ENCODE data around the gene GALR3. TPM values are rescaled to one million over a fixed set of nuclear protein-coding genes. Genes with fewer than 3 reads are reported as not detected.

GALR3 gene
- total and polyA plus RNA-seq, 10 donors, result not detected

- H3K36me3 ChIP-seq, result peaks cover 0 to 39% (median 17%) of the 10 kb centered on the region in 6 donors
- peaks cover 0 to 52% (median 16%) of the 10 kb centered on the region in 6 donors for H3K4me1 ChIP-seq
- intact Hi-C loops (cut with DNase I; ENCODE audit: low total_unique reads), result no loop called here
- no peak for DNase-seq
- no peaks in the 10 kb centered on the region for H3K27me3 ChIP-seq (replicated peaks in 1 of 7)
- H3K27ac ChIP-seq, result no peak overlapping the region
- 47 to 70% (median 64%) methylated on average over 11 of the region's 11 CpGs for WGBS, 5 donors
- H3K4me3 ChIP-seq, result no peak overlapping the region
- TF ChIP-seq POLR2A (IDR thresholded peaks at IDR 0.05), result no peak
- TF ChIP-seq POLR2AphosphoS5 (IDR thresholded peaks at IDR 0.05), result peak in 2 of 3 donors; percentile 7 to 48
- no peaks in the 10 kb centered on the region for H3K9me3 ChIP-seq
These were observed 46.0 kb upstream of the GALR3 start for GRCh38 chr22:37777122-37777687.

- peaks cover 0 to 26% (median 6%) of the 10 kb centered on the region in 6 donors for H3K36me3 ChIP-seq
- DNase-seq, result no peak
- intact Hi-C loops (cut with DNase I; ENCODE audit: low total_unique reads), result no loop called here
- H3K4me1 ChIP-seq, result peaks cover 0 to 44% (median 16%) of the 10 kb centered on the region in 6 donors
- 82 to 92% (median 89%) methylated on average over 10 of the region's 10 CpGs for WGBS, 5 donors
- H3K27ac ChIP-seq, result no peak overlapping the region
- TF ChIP-seq CTCF (IDR thresholded peaks at IDR 0.05 in 8 of 11, conservative IDR thresholded peaks at IDR 0.05 in 3 of 11) (no peak), POLR2AphosphoS5 (IDR thresholded peaks at IDR 0.05) (peak in 2 of 3 donors; percentile 26 to 28)
- no peaks in the 10 kb centered on the region for H3K9me3 ChIP-seq
- no peak overlapping the region for H3K4me3 ChIP-seq
- no peaks in the 10 kb centered on the region for H3K27me3 ChIP-seq (replicated peaks in 1 of 7)
These were observed 44.7 kb upstream of the GALR3 start for GRCh38 chr22:37778370-37779009.

- TF ChIP-seq POLR2A (IDR thresholded peaks at IDR 0.05), result no peak
- TF ChIP-seq POLR2AphosphoS5 (IDR thresholded peaks at IDR 0.05), result peak in 2 of 3 donors; percentile 37 to 53
- TF ChIP-seq CTCF (IDR thresholded peaks at IDR 0.05 in 8 of 11, conservative IDR thresholded peaks at IDR 0.05 in 3 of 11), result peak in 4 of 11 experiments; percentile 13 to 28 (median 24)
- H3K27me3 ChIP-seq (replicated peaks in 1 of 7), result no peaks in the 10 kb centered on the region
- WGBS, 5 donors, result 61 to 76% (median 69%) methylated on average over 10 to 13 of the region's 13 CpGs
- no peak overlapping the region for H3K27ac ChIP-seq
- no peaks in the 10 kb centered on the region for H3K9me3 ChIP-seq
- H3K36me3 ChIP-seq, result no peaks in the 10 kb centered on the region
- peaks cover 0 to 40% (median 12%) of the 10 kb centered on the region in 6 donors for H3K4me1 ChIP-seq
- DNase-seq, result no peak
- no peak overlapping the region for H3K4me3 ChIP-seq
- intact Hi-C loops (cut with DNase I; ENCODE audit: low total_unique reads), result no loop called here
These were observed 41.6 kb upstream of the GALR3 start for GRCh38 chr22:37781434-37782059.

GRCh38 chr22:37782340-37783168 is 40.6 kb upstream of the GALR3 start:
- H3K4me1 ChIP-seq, result peaks cover 0 to 33% (median 9%) of the 10 kb centered on the region in 6 donors
- TF ChIP-seq CTCF (IDR thresholded peaks at IDR 0.05 in 8 of 11, conservative IDR thresholded peaks at IDR 0.05 in 3 of 11), result no peak
- TF ChIP-seq POLR2A (IDR thresholded peaks at IDR 0.05), result no peak
- TF ChIP-seq POLR2AphosphoS5 (IDR thresholded peaks at IDR 0.05), result peak in 1 of 3 donors; percentile 19
- no peak overlapping the region for H3K27ac ChIP-seq
- no peaks in the 10 kb centered on the region for H3K36me3 ChIP-seq
- intact Hi-C loops (cut with DNase I; ENCODE audit: low total_unique reads), result no loop called here
- no peak overlapping the region for H3K4me3 ChIP-seq
- no peak for DNase-seq
- H3K27me3 ChIP-seq (replicated peaks in 1 of 7), result no peaks in the 10 kb centered on the region
- H3K9me3 ChIP-seq, result no peaks in the 10 kb centered on the region
- 71 to 77% (median 76%) methylated on average over 16 to 18 of the region's 18 CpGs for WGBS, 5 donors

Data from spleen (tissue), 11 donors.